GM11168 (cell line): Measurements from ENCODE around the gene ALOX12.
"Not testable (repeated sequence)": the region's sequence is repeated elsewhere in the genome, so short reads cannot be mapped to it uniquely, and the experiment has no call there.

ENCODE experiments used
- in situ Hi-C: fragments of 300-500 bp; cut with MboI; formaldehyde crosslinking; loops from one replicate; pipeline ENCODE4 v1.12.0; 2022; ENCODE audit warnings: low sequenced_read_pairs; ENCODE audit not compliant: unreplicated experiment

ALOX12 gene

GRCh38 chr17:7042501-7043181 is 46.8 kb downstream of the ALOX12 start:
- in situ Hi-C loops = no loop called here

DNA sequence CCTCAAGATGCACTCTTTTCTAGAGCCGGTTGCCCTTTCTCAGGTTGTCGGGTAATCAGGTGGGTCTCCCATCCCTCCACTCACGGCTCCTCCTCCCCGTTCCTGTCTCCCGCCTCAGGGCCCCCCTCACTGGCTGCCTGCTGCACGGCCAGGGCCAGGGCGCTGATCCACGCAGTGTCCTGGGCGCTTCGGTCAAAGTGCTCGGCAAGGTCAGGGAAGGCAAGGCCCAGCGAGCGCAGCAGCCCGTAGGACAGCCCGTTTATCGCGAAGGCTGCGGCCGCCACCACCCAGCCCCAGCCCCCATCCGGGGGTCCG is 47.3 kb downstream of the ALOX12 start:
- in situ Hi-C loops = no loop called here

GRCh38 chr17:7043497-7044198 is 47.8 kb downstream of the ALOX12 start, which contains the start of gene SLC16A11:
Gene SLC16A11 (minus strand): TSS chr17:7044092. CDS start chr17:7043513, 579 bp downstream.
- in situ Hi-C loops = no loop called here

GRCh38 chr17:7045492-7046126 is 49.8 kb downstream of the ALOX12 start:
- in situ Hi-C loops = no loop called here

GRCh38 chr17:7046127-7046724 is 50.4 kb downstream of the ALOX12 start:
- in situ Hi-C loops = no loop called here

DNA sequence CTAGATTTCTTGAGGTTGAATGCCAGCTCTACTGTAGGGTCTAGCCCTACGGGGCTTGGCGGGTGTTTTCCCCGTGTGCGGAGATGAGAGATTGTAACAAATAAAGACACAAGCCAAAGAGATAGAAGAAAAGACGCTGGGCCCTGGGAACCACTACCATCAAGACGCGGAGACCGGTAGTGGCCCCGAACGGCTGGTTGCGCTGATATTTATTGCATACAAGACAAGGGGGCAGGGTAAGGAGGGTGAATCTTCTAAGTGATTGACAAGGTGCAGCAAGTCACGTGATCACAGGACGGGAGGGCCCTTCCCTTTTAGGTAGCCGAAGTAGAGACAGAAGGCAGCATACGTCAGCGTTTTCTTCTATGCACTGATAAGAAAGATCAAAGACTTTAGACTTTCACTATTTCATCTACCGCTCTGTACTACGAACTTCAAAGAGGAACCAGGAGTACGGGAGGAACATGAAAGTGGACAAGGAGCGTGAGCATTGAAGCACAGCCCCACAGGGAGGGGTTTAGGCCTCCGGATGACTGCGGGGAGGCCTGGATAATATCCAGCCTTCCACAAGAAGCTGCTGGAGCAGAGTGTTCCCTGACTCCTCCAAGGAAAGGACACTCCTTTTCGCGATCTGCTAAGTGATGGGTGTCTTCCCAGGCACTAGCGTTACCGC is 51.0 kb downstream of the ALOX12 start:
- in situ Hi-C loops = not testable (repeated sequence)

DNA sequence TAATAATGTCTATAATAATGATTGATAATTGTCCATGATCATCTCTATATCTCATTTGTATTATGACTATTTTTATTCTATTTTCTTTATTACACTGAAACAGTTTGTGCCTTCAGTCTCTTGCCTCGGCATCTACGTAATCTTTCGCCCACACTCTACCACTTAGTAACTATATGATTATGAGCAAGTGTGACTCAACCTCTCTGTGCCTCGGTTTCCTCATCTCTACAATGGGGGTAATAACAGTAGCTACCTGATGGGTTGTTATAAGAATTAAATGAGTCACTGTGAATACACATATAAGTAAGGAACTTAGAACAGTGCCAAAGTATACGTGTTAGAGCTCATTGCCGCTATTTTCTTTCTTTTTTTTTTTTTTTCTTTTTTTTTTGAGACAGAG is 51.7 kb downstream of the ALOX12 start:
- in situ Hi-C loops = no loop called here

GRCh38 chr17:7048968-7049367 is 53.1 kb downstream of the ALOX12 start:
- in situ Hi-C loops = no loop called here

DNA sequence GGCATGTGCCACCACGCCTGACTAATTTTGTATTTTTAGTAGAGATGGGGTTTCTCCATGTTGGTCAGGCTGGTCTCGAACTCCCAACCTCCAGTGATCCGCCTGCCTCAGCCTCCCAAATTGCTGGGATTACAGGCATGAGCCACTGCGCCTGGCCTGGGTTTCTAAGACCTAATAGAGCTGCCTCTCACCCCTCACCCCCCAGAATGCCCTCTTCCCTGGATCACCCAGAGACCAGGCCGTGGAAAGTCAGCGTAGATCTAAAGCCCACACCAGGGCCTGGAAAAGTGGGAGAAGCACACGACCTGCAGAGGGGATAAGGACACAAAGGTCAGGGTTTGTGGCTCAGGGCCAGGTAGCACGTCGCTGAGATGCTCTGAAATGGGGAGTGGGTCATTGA is 54.7 kb downstream of the ALOX12 start:
- in situ Hi-C loops = loop anchor here (5.0 kb wide), 1 partner anchor 87 kb away; no protein-coding TSS in a partner anchor

- in situ Hi-C loops = no loop called here
Measured at GRCh38 chr17:7056386-7056785, 60.5 kb downstream of the ALOX12 start.

- in situ Hi-C loops = no loop called here
Measured at GRCh38 chr17:7058831-7059447, 63.1 kb downstream of the ALOX12 start.
